ENCODE results near the gene HBD. TPM values are rescaled to one million over a fixed set of nuclear protein-coding genes. Genes with fewer than 3 reads are reported as not detected.

HBD gene
- total RNA-seq, 2 experiments from 2014 or later = not detected

DNA sequence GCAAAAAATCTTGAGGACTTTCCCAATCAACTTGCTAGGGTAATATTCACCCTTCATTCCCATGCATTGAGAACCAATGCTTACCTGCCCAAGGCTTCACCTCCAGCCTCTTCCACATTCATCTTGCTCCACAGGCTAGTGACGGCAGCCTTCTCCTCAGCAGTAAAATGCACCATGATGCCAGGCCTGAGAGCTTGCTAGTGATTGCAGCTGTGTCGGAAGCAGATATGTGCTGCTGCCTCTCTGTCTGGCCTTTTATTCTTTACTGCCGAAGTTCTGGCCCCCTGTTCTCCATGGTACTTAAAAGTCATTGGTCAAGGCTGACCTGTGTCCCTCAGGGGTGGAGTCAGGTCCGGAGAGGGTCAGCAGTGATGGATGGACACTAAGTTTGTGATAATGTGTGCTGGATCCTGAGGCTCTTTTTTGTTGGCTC is 35.4 kb upstream of the HBD start, which contains the start of gene HBE1:
HBE1 (minus strand) TSS at position 231 of the 433 bp plus-strand sequence; CDS start at position 176, 55 bp downstream.
- Histone ChIP-seq H3K9me3 (ENCODE audit: low read length) (no peaks in the 10 kb centered on the region), H3K36me3 (ENCODE audit: insufficient read depth, low read length) (no peaks in the 10 kb centered on the region), H3K4me1 (ENCODE audit: insufficient read depth, low read length, poor library complexity, severe bottlenecking) (no peaks in the 10 kb centered on the region), H3K79me2 (ENCODE audit: insufficient read depth, low read depth, low read length) (no peaks in the 10 kb centered on the region), H3K4me3 (ENCODE audit: low read depth, low read length, poor library complexity, severe bottlenecking) (no peak within 1 kb of the TSS), H4K20me1 (ENCODE audit: insufficient read depth, low read length) (no peaks in the 10 kb centered on the region), H3K4me2 (ENCODE audit: low read length) (no peak within 1 kb of the TSS), H3K27ac (ENCODE audit: low read depth, low read length, poor library complexity, severe bottlenecking) (no peak within 1 kb of the TSS), H3K9me2 (ENCODE audit: insufficient read depth, low read length) (no peaks in the 10 kb centered on the region), H2AFZ (ENCODE audit: low read length) (no peak within 1 kb of the TSS)
- BruUV-seq (replicated peaks) = no TSS peak
- intact Hi-C loops (cut with micrococcal nuclease; ENCODE audit: unreplicated experiment) = no loop called here
- no peak for TF ChIP-seq EZH2phosphoT487 (IDR thresholded peaks at IDR 0.05; ENCODE audit: borderline replicate concordance, low read depth, low read length)
- no peak for DNase-seq (ENCODE audit: low spot score)
- ChIA-PET CTCF (ENCODE audit: unreplicated experiment) (no interaction called here), POLR2A (interaction anchor here (0.8 to 1.0 kb wide), 2 partner anchors 10 to 29 kb away, joined by 3 read pairs; no protein-coding TSS in a partner anchor)

DNA sequence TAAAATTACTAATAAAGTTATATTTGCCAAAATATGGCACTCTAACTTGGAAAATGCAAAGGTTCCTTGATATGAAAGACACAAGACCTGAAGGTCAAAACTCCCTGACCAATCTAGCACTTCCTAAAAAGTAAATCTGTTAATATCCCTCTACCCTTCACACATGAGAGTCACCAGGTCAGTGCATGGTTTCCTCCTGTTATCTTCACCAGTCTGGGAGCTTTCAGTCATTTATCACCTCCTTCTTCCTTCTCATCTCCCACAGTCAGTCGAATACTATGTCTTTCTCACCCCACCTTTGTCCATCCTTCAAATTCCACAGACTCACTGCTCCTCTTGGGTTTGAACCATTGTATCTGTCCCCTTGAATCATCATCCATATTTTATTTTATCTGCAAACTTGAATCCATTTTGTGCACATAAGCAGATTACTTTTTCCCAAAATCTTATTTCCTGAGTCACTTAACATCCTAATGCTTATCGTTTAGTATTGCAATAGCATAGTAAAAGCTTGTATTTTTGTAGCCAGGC is 32.8 kb upstream of the HBD start:
- no peak overlapping the region for H3K4me2 ChIP-seq (ENCODE audit: low read length)
- H3K9me3 ChIP-seq (ENCODE audit: low read length) = no peaks in the 10 kb centered on the region
- BruUV-seq (replicated peaks) = no TSS peak
- H3K4me3 ChIP-seq (ENCODE audit: low read depth, low read length, poor library complexity, severe bottlenecking) = no peak overlapping the region
- H3K9me2 ChIP-seq (ENCODE audit: insufficient read depth, low read length) = no peaks in the 10 kb centered on the region
- no peaks in the 10 kb centered on the region for H4K20me1 ChIP-seq (ENCODE audit: insufficient read depth, low read length)
- ChIA-PET CTCF (ENCODE audit: unreplicated experiment) (no interaction called here), POLR2A (no interaction called here)
- H3K4me1 ChIP-seq (ENCODE audit: insufficient read depth, low read length, poor library complexity, severe bottlenecking) = no peaks in the 10 kb centered on the region
- H3K36me3 ChIP-seq (ENCODE audit: insufficient read depth, low read length) = no peaks in the 10 kb centered on the region
- no peaks in the 10 kb centered on the region for H3K79me2 ChIP-seq (ENCODE audit: insufficient read depth, low read depth, low read length)
- no peak overlapping the region for H2AFZ ChIP-seq (ENCODE audit: low read length)
- no peak for DNase-seq (ENCODE audit: low spot score)
- TF ChIP-seq, protein P1, sequence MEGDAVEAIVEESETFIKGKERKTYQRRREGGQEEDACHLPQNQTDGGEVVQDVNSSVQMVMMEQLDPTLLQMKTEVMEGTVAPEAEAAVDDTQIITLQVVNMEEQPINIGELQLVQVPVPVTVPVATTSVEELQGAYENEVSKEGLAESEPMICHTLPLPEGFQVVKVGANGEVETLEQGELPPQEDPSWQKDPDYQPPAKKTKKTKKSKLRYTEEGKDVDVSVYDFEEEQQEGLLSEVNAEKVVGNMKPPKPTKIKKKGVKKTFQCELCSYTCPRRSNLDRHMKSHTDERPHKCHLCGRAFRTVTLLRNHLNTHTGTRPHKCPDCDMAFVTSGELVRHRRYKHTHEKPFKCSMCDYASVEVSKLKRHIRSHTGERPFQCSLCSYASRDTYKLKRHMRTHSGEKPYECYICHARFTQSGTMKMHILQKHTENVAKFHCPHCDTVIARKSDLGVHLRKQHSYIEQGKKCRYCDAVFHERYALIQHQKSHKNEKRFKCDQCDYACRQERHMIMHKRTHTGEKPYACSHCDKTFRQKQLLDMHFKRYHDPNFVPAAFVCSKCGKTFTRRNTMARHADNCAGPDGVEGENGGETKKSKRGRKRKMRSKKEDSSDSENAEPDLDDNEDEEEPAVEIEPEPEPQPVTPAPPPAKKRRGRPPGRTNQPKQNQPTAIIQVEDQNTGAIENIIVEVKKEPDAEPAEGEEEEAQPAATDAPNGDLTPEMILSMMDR (conservative IDR thresholded peaks at IDR 0.05; ENCODE audit: low read length) = no peak
- TF ChIP-seq EZH2phosphoT487 (IDR thresholded peaks at IDR 0.05; ENCODE audit: borderline replicate concordance, low read depth, low read length) = no peak
- H3K27ac ChIP-seq (ENCODE audit: low read depth, low read length, poor library complexity, severe bottlenecking) = no peak overlapping the region
- intact Hi-C loops (cut with micrococcal nuclease; ENCODE audit: unreplicated experiment) = no loop called here

DNA sequence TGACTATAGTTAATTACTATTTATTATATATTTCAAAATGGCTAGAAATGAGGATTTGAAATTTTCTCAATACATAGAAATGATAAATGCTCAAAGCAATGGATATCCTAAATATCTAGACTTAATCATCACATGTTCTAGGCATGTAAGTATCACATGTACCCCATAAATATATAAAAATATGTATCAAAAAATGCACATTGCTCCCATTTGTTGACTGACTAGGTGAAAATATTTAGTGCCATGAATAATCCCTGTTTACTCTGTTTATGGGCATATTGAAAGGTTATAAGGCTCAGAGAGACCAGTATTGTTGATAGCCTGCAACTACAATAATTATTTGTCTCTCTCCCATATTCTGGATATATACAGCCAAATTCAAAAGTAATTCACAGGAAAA is 32.3 kb upstream of the HBD start:
- CTCF ChIA-PET (ENCODE audit: unreplicated experiment) = no interaction called here

More for the DNA sequence above, 32.3 kb upstream of the HBD start:
- TF ChIP-seq, protein P1 (conservative IDR thresholded peaks at IDR 0.05; ENCODE audit: low read length) = no peak
- no peak for TF ChIP-seq EZH2phosphoT487 (IDR thresholded peaks at IDR 0.05; ENCODE audit: borderline replicate concordance, low read depth, low read length)
- no peaks in the 10 kb centered on the region for H3K9me2 ChIP-seq (ENCODE audit: insufficient read depth, low read length)
- H3K9me3 ChIP-seq (ENCODE audit: low read length) = no peaks in the 10 kb centered on the region
- POLR2A ChIA-PET = no interaction called here
- H3K79me2 ChIP-seq (ENCODE audit: insufficient read depth, low read depth, low read length) = no peaks in the 10 kb centered on the region
- no peak overlapping the region for H2AFZ ChIP-seq (ENCODE audit: low read length)
- no TSS peak for BruUV-seq (replicated peaks)
- no peak for DNase-seq (ENCODE audit: low spot score)
- no peak overlapping the region for H3K4me3 ChIP-seq (ENCODE audit: low read depth, low read length, poor library complexity, severe bottlenecking)
- intact Hi-C loops (cut with micrococcal nuclease; ENCODE audit: unreplicated experiment) = no loop called here
- no peak overlapping the region for H3K27ac ChIP-seq (ENCODE audit: low read depth, low read length, poor library complexity, severe bottlenecking)
- no peaks in the 10 kb centered on the region for H3K36me3 ChIP-seq (ENCODE audit: insufficient read depth, low read length)
- no peak overlapping the region for H3K4me2 ChIP-seq (ENCODE audit: low read length)
- no peaks in the 10 kb centered on the region for H4K20me1 ChIP-seq (ENCODE audit: insufficient read depth, low read length)
- H3K4me1 ChIP-seq (ENCODE audit: insufficient read depth, low read length, poor library complexity, severe bottlenecking) = no peaks in the 10 kb centered on the region

All from OCI-LY7 (cell line).